K562 treated with DMSO at 1 percent for 48 hours (cell line): Measurements from ENCODE around the gene BCL7B. TPM values are rescaled to one million over a fixed set of nuclear protein-coding genes. Genes with fewer than 3 reads are reported as not detected.

Experiments
- total RNA-seq: library from RNA; unstranded; fragments of 300-600 nt; gene quantifications from 2 replicates; pipeline ENCODE4 v1.2.3, GENCODE V29; 2022; ENCODE audit warnings: low replicate concordance; ENCODE audit errors: extremely low read depth

Gene BCL7B
- not detected in 2 replicates for total RNA-seq

DNA sequence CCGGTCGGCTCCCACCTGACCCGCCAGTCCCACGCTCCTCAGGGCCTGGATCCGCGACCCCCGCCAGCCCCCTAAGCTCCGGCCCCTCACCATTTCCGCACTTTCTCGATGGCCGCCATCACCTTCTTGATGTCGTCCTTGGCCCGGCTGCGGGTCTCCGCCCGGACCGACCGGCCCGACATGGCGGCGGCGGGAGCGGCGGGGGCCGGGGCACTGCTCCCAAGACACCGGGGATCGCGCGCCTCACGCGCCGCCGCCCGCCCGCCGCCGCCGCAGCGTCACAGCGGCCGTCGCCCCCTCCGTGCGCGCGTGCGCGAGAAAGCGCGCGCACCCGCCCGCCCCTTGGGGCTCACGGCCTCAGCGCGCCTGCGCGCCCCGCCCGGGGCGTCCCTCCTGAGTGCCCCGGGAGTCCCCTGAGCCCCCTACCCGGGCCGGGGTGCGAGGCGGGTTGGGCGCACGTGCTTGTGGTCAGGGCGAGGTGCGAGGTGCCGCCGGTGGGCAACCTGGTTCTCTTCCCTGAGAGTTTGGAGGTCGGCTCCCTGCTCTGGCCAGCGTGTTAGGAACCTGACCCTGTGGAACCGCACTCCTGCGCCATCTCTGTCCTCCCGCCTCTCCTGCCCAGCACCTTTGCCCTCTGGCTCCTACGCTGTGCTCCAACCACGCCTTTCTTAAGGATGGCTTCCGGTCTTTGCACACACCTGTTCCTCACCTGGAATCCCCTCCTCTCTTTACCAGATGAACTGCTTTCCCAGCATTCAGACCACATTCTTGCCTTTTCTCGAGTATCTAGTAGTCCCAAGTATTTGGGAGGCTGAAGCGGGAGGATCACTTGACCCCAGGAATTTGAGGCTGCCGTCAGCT, at the start of gene BCL7B:
BCL7B (minus strand) TSS at position 294 of the 861 bp plus-strand sequence; CDS start at position 182, 112 bp downstream.

GRCh38 chr7:73578342-73579128, 21.0 kb upstream of the BCL7B start, which contains the start of gene TBL2:
Gene TBL2 (minus strand): TSS chr7:73578579. CDS start chr7:73578549, 30 bp downstream.

DNA sequence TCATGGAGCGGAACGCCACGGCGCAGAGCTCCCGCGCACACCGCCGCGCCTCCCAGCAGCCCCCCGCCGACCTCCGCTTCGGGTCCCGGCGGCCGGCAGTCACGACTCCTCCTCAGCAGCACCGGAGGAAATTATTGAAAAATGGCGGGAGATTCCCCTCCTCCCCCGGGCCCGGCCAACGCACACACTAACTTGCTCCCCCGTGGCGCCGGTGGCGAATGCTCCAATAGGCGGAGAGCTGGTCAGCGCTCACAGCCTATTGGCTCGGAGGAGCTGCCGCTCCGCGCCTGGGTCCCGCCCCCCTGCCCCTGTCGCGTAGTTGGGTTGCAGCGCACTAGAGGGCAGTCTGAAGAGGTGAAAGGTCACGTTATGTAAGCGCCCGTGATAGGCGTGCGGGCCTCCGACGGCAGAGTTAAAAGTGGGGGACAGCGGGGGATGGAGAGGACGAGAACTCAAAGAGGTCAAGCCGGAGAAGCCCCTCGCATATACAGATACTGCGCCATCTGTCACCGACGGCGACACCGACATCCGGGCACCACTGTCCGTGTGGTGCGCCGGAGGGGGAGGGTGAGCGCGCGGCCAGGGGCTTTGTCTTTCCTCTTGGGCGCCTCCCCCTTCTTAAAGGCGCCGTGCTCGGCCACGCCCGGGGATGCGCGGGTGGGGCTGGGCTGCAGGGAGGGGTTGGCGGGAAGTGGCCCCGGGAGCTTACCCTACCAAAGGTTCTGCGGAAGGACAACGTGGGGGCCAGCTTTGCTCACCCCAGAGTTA, 35.2 kb downstream of the BCL7B start, which contains the start of gene BAZ1B:
BAZ1B (minus strand) TSS at position 189 of the 768 bp plus-strand sequence. CDS start 360 bp downstream, outside the sequence.

Other genes starting within 250 kb of the BCL7B start
- not detected in 2 replicates for gene NSUN5, start 248.9 kb downstream of the BCL7B start, total RNA-seq
- not detected in 2 replicates for gene TRIM50, start 229.6 kb downstream of the BCL7B start, total RNA-seq
- not detected in 2 replicates for gene FKBP6, start 229.5 kb downstream of the BCL7B start, total RNA-seq
- gene FZD9, start 123.9 kb downstream of the BCL7B start, total RNA-seq = not detected in 2 replicates
- gene BAZ1B, start 35.4 kb downstream of the BCL7B start, total RNA-seq = 108 TPM in 1 of 2 replicates, not detected in the other
- gene TBL2, start 20.9 kb upstream of the BCL7B start, total RNA-seq = not detected in 2 replicates
- not detected in 2 replicates for gene MLXIPL, start 66.8 kb upstream of the BCL7B start, total RNA-seq
- gene VPS37D, start 110.1 kb upstream of the BCL7B start, total RNA-seq = not detected in 2 replicates
- gene DNAJC30, start 125.8 kb upstream of the BCL7B start, total RNA-seq = not detected in 2 replicates
- not detected in 2 replicates for gene BUD23, start 125.9 kb upstream of the BCL7B start, total RNA-seq
- gene STX1A, start 162.0 kb upstream of the BCL7B start, total RNA-seq = not detected in 2 replicates
- not detected in 2 replicates for gene ABHD11, start 181.1 kb upstream of the BCL7B start, total RNA-seq
- gene CLDN3, start 212.6 kb upstream of the BCL7B start, total RNA-seq = not detected in 2 replicates